HepG2 (cell line): ENCODE measurements around the gene ZIK1. TPM values are rescaled to one million over a fixed set of nuclear protein-coding genes. Genes with fewer than 3 reads are reported as not detected.

Experiments used
- ASH2L ChIP-seq: fragments of 300-600, 200-600 bp; sonication (generic); IDR thresholded peaks from 2 replicates; pipeline ENCODE4 v1.7.0; 2017; ENCODE audit warnings: low read depth, mild to moderate bottlenecking, moderate library complexity, mixed read lengths, low read length; ENCODE audit not compliant: insufficient read length
- BRCA1 ChIP-seq: sonication (generic); formaldehyde crosslinking; IDR thresholded peaks from 2 replicates; pipeline ENCODE4 v1.4.0; 2020; ENCODE audit warnings: missing genetic modification reagents
- DDIT3 ChIP-seq: sonication (generic); formaldehyde crosslinking; IDR thresholded peaks from 2 replicates; pipeline ENCODE4 v1.4.0; 2020; ENCODE audit warnings: mild to moderate bottlenecking, missing genetic modification reagents
- GLMP ChIP-seq: sonication (generic); formaldehyde crosslinking; IDR thresholded peaks from 2 replicates; pipeline ENCODE4 v1.9.0; 2021; ENCODE audit warnings: missing genetic modification reagents, mild to moderate bottlenecking, borderline replicate concordance
- GPN1 ChIP-seq: sonication (generic); formaldehyde crosslinking; IDR thresholded peaks from 2 replicates; pipeline ENCODE4 v1.5.1; 2020; ENCODE audit warnings: missing genetic modification reagents, borderline replicate concordance
- HMGA1 ChIP-seq: sonication (generic); formaldehyde crosslinking; conservative IDR thresholded peaks from 2 replicates; pipeline ENCODE4 v1.4.0; 2020; ENCODE audit warnings: missing genetic modification reagents
- HNF1B ChIP-seq: sonication (generic); formaldehyde crosslinking; IDR thresholded peaks from 2 replicates; pipeline ENCODE4 v1.5.1; 2020; ENCODE audit warnings: mild to moderate bottlenecking, moderate library complexity, missing genetic modification reagents
- KAT2B ChIP-seq: fragments of 150-350 bp; IDR thresholded peaks from 2 replicates; pipeline ENCODE4 v1.6.1; 2014; ENCODE audit warnings: low read depth, low read length, borderline replicate concordance
- MAFF ChIP-seq: IDR thresholded peaks from 2 replicates; pipeline ENCODE4 v1.6.1; 2011; ENCODE audit warnings: low read depth, low read length, improper control_type of control experiment
- SMARCE1 ChIP-seq: fragments of 450-650 bp; IDR thresholded peaks from 2 replicates; pipeline ENCODE4 v1.6.1; 2017; ENCODE audit warnings: borderline replicate concordance
- SOX5 ChIP-seq: IDR thresholded peaks from 2 replicates; pipeline ENCODE4 v1.6.1; 2016; ENCODE audit warnings: borderline replicate concordance
- TFDP2 ChIP-seq: sonication (generic); formaldehyde crosslinking; IDR thresholded peaks from 2 replicates; pipeline ENCODE4 v1.4.0; 2020; ENCODE audit warnings: missing genetic modification reagents
- TSC22D2 ChIP-seq: sonication (generic); formaldehyde crosslinking; IDR thresholded peaks from 2 replicates; pipeline ENCODE4 v1.5.1; 2020; ENCODE audit warnings: missing genetic modification reagents, mild to moderate bottlenecking, borderline replicate concordance
- ZBTB20 ChIP-seq: sonication (generic); formaldehyde crosslinking; IDR thresholded peaks from 2 replicates; pipeline ENCODE4 v1.8.1; 2023; ENCODE audit warnings: missing genetic modification reagents, low read depth, mild to moderate bottlenecking, borderline replicate concordance
- ZBTB3 ChIP-seq: sonication (generic); formaldehyde crosslinking; IDR thresholded peaks from 2 replicates; pipeline ENCODE4 v1.4.0; 2020; ENCODE audit warnings: low read depth, mild to moderate bottlenecking, moderate library complexity, missing genetic modification reagents, borderline replicate concordance
- ZBTB8A ChIP-seq: sonication (generic); formaldehyde crosslinking; IDR thresholded peaks from 2 replicates; pipeline ENCODE4 v1.4.0; 2020; ENCODE audit warnings: mild to moderate bottlenecking, low read depth, missing genetic modification reagents, borderline replicate concordance
- ZC3H4 ChIP-seq: sonication (generic); formaldehyde crosslinking; IDR thresholded peaks from 2 replicates; pipeline ENCODE4 v1.4.0; 2020; ENCODE audit warnings: missing genetic modification reagents, borderline replicate concordance
- ZFX ChIP-seq: sonication (generic); formaldehyde crosslinking; IDR thresholded peaks from 2 replicates; pipeline ENCODE4 v1.4.0; 2020; ENCODE audit warnings: mild to moderate bottlenecking, low read depth, missing genetic modification reagents, moderate library complexity
- ZNF333 ChIP-seq: sonication (generic); formaldehyde crosslinking; IDR thresholded peaks from 2 replicates; pipeline ENCODE4 v1.4.0; 2020; ENCODE audit warnings: mild to moderate bottlenecking, missing genetic modification reagents, borderline replicate concordance
- ZNF564 ChIP-seq: sonication (generic); formaldehyde crosslinking; IDR thresholded peaks from 2 replicates; pipeline ENCODE4 v1.8.1; 2023; ENCODE audit warnings: mild to moderate bottlenecking, missing genetic modification reagents
- ZNF607 ChIP-seq: sonication (generic); formaldehyde crosslinking; IDR thresholded peaks from 2 replicates; pipeline ENCODE4 v1.5.1; 2020; ENCODE audit warnings: missing genetic modification reagents, mild to moderate bottlenecking, borderline replicate concordance
- ZNF670 ChIP-seq: sonication (generic); formaldehyde crosslinking; IDR thresholded peaks from 2 replicates; pipeline ENCODE4 v1.8.0; 2022; ENCODE audit warnings: mild to moderate bottlenecking, missing genetic modification reagents, borderline replicate concordance
- polyA plus RNA-seq, 8 experiments: library from polyadenylated mRNA; depleted of rRNA in 3 of 8; stranded (reverse) in 7 of 8; unstranded in 1 of 8; fragments of >200 nt; fragmentation: Illumina TruSeq in 4 of 8; extraction: Trizol in 4 of 8; gene quantifications; 2 replicates each; pipeline versions ENCODE4 v1.2.1 to v1.2.3, GENCODE V29; 2011 to 2016; ENCODE audit warnings: low read depth in 4 of 8, missing spikeins in 1 of 8, mixed read lengths in 1 of 8; ENCODE audit not compliant: insufficient read depth in 1 of 8
- total RNA-seq, 5 experiments: library from RNA; depleted of rRNA; stranded (reverse); fragments of >200 nt; fragmentation: Illumina TruSeq; extraction: Trizol; gene quantifications; 2 replicates each; pipeline ENCODE4 v1.2.3, GENCODE V29; 2016; ENCODE audit warnings: low read depth in 1 of 5
- TF ChIP-seq, protein P1 (sequence below): sonication (generic); formaldehyde crosslinking; IDR thresholded peaks from 2 replicates; pipeline ENCODE4 v1.5.1; 2020; ENCODE audit warnings: missing genetic modification reagents, mild to moderate bottlenecking, borderline replicate concordance
- TF ChIP-seq, protein P2 (sequence below): sonication (generic); formaldehyde crosslinking; IDR thresholded peaks from 2 replicates; pipeline ENCODE4 v1.5.0; 2020; ENCODE audit warnings: missing genetic modification reagents

ZIK1 gene
- total and polyA plus RNA-seq, 2 of the 13 experiments (the other 11 are each of a cell fraction or from before 2014, with no cell fraction given), result 2.1 to 7.2 TPM

DNA sequence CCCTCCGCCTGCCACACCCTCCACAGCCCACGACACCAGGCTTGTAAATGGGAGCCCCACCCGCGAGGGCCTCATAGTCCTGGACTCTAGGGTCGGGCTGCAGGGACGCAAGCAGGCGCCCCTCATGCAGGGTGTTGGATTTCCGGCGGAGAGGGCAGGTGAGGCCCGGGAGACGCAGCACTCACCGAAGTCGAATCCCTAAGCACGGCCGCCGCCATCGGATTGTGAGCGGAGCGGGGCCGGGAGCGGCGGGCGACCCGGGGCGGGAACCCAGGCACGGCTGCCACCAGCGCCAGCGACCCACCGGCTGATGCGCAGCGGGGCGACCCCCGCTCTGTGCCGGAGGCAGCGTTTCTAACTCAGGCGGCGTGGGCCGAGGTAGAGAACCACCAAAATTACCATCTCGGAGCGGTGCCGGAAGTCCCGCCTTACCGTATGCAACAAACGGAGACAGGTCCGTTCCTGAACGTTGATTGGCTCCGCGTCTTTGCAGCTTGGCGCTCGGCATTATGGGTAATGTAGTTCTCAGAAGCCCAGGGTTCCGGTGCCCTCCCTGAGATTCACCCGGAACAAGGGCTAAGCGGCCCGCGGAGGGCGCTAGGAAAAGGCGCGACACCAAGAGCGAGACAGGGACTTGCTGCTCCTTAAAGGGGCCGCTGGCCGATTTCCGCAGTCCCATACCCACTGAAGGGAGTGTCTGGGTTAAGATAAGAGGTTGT is 5.3 kb upstream of the ZIK1 start, which contains the start of gene ZNF416 (continued):
- no peak for TF ChIP-seq HMGA1 (CRISPR knock-in tag)
- no peak for TF ChIP-seq DDIT3 (CRISPR knock-in tag)
- TF ChIP-seq ZNF333 (CRISPR knock-in tag), result no peak; the same call in 1 of the 2 replicates
- TF ChIP-seq GLMP (CRISPR knock-in tag), result no peak
- TF ChIP-seq ZBTB3 (CRISPR knock-in tag), result no peak
- no peak for TF ChIP-seq SMARCE1
- TF ChIP-seq ZNF607, result no peak
- TF ChIP-seq ZNF564 (CRISPR knock-in tag), result 0 out of 2 replicates have a peak, but pooled peaks have one; percentile 48
- TF ChIP-seq ZC3H4 (CRISPR knock-in tag), result no peak
- no peak for TF ChIP-seq MAFF
- TF ChIP-seq KAT2B, result no peak
- TF ChIP-seq, protein P1, sequence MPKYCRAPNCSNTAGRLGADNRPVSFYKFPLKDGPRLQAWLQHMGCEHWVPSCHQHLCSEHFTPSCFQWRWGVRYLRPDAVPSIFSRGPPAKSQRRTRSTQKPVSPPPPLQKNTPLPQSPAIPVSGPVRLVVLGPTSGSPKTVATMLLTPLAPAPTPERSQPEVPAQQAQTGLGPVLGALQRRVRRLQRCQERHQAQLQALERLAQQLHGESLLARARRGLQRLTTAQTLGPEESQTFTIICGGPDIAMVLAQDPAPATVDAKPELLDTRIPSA (CRISPR knock-in tag), result no peak
- 0 out of 2 replicates have a peak, but pooled peaks have one; percentile 51 for TF ChIP-seq BRCA1 (CRISPR knock-in tag)
- TF ChIP-seq ZBTB20 (CRISPR knock-in tag), result no peak
- peak; percentile 81 for TF ChIP-seq TFDP2 (CRISPR knock-in tag)
- TF ChIP-seq ZFX (CRISPR knock-in tag), result peak; percentile 81
- TF ChIP-seq GPN1 (CRISPR knock-in tag), result no peak
- peak; percentile 93 for TF ChIP-seq ASH2L
- TF ChIP-seq, protein P2, sequence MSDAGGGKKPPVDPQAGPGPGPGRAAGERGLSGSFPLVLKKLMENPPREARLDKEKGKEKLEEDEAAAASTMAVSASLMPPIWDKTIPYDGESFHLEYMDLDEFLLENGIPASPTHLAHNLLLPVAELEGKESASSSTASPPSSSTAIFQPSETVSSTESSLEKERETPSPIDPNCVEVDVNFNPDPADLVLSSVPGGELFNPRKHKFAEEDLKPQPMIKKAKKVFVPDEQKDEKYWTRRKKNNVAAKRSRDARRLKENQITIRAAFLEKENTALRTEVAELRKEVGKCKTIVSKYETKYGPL (CRISPR knock-in tag), result no peak
- no peak for TF ChIP-seq TSC22D2 (CRISPR knock-in tag)
- no peak for TF ChIP-seq ZBTB8A (CRISPR knock-in tag)
- TF ChIP-seq ZNF670 (CRISPR knock-in tag), result no peak; the same call in 1 of the 2 replicates
- TF ChIP-seq SOX5 (CRISPR knock-in tag), result 0 out of 2 replicates have a peak, but pooled peaks have one; percentile 5
- 0 out of 2 replicates have a peak, but pooled peaks have one; percentile 31 for TF ChIP-seq HNF1B (CRISPR knock-in tag)
